ENCODE results near the gene KNTC1. TPM values are rescaled to one million over a fixed set of nuclear protein-coding genes. Genes with fewer than 3 reads are reported as not detected.
"Not testable (repeated sequence)": the region's sequence is repeated elsewhere in the genome, so short reads cannot be mapped to it uniquely, and the experiment has no call there.

Gene KNTC1
- total and polyA plus RNA-seq, 8 donors: 2.4 to 47.0 (median 14.1) TPM

DNA sequence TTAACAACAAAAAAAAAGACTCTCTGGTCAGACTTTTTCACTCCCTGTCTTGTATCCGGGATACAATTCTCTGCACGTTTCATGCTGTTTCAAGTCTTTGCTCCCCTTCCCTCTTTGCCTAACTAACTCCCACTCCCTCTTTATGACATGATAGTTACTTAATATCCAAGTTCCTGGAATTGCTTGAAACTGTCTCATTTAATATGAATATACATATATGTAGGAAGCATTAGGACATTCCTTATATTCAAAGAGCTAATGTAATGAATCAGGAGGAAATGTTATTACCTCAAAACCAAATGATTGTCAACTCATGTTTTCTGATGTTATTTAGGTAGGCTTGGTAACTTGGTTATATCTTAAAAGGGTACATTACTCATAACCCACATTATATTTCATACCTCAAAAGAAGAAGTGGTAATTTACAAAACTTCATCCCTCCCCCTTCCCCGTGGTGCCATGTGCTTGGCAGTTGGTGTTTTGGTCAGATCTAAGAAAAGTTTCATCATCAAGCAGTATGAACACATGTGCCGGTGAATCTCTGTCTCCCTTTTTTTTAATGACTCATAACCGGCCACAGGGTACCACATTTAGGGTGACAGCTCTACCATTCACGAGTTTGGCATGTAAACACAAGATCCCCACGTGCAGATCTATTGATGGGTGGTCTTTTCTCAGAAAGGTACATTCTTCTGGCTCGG is 119.6 kb downstream of the KNTC1 start:
- Histone ChIP-seq H3K27ac (peak overlapping the region in 1 of 5 donors; percentile 7), H3K9me3 (no peaks in the 10 kb centered on the region), H3K4me3 (no peak overlapping the region), H3K4me1 (peaks cover 0 to 7% (median 0%) of the 10 kb centered on the region in 4 donors), H3K27me3 (no peaks in the 10 kb centered on the region), H3K36me3 (no peaks in the 10 kb centered on the region)
- intact Hi-C loops (cut with DNase I; ENCODE audit: low total_unique reads): loop anchor here (5.0 kb wide), 1 partner anchor 106 kb away; the partner anchor contains the start of gene DENR
- WGBS, 5 donors: 60 to 65% (median 63%) methylated on average over 8 of the region's 8 CpGs
- TF ChIP-seq POLR2AphosphoS5 (IDR thresholded peaks at IDR 0.05) (no peak), POLR2A (IDR thresholded peaks at IDR 0.05) (no peak), EP300 (IDR thresholded peaks at IDR 0.05) (no peak)
- TF ChIP-seq, protein P1, sequence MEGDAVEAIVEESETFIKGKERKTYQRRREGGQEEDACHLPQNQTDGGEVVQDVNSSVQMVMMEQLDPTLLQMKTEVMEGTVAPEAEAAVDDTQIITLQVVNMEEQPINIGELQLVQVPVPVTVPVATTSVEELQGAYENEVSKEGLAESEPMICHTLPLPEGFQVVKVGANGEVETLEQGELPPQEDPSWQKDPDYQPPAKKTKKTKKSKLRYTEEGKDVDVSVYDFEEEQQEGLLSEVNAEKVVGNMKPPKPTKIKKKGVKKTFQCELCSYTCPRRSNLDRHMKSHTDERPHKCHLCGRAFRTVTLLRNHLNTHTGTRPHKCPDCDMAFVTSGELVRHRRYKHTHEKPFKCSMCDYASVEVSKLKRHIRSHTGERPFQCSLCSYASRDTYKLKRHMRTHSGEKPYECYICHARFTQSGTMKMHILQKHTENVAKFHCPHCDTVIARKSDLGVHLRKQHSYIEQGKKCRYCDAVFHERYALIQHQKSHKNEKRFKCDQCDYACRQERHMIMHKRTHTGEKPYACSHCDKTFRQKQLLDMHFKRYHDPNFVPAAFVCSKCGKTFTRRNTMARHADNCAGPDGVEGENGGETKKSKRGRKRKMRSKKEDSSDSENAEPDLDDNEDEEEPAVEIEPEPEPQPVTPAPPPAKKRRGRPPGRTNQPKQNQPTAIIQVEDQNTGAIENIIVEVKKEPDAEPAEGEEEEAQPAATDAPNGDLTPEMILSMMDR (IDR thresholded peaks at IDR 0.05): no peak
- DNase-seq: peak in 1 of 2 donors; percentile 21

DNA sequence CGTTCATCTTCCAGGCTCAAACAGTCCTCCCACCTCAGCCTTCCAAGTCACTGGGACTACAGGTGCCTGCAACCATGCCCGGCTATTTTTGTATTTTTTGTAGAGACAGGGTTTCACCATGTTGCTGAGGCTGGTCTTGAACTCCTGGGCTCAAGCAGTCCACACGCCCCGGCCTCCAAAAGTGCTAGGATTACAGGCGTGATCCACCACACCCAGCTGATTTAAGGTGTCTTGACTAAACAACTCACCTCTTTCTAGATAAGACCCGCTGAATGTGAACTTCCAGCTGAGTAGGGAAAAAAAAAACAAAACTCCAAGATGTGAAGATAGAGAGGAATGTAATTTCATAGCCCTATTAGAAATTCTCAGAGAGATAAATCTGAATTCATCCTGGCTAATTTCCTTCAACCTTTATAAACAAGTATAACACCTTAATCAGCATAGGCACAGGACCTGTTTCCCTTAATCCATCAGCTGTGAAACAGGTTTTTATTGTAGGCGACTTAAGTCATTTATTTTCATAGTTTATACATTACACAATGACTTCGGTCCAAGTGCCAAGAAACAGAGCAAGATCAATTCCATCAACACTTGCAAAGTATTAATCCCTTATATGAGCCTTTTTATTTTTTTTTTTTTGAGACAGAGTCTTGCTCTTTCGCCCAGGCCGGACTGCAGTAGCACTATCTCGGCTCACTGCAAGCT is 124.6 kb downstream of the KNTC1 start:
- Histone ChIP-seq H3K9me3 (no peaks in the 10 kb centered on the region), H3K27me3 (no peaks in the 10 kb centered on the region), H3K36me3 (no peaks in the 10 kb centered on the region), H3K27ac (peak overlapping the region in 3 of 5 donors; percentile 48 to 64 (median 58)), H3K4me3 (no peak overlapping the region), H3K4me1 (peaks cover 0 to 7% (median 0%) of the 10 kb centered on the region in 4 donors)
- DNase-seq: peak in 1 of 2 donors; percentile 56
- intact Hi-C loops (cut with DNase I; ENCODE audit: low total_unique reads): no loop called here
- TF ChIP-seq EP300 (IDR thresholded peaks at IDR 0.05) (no peak), POLR2A (IDR thresholded peaks at IDR 0.05) (no peak), POLR2AphosphoS5 (IDR thresholded peaks at IDR 0.05) (no peak)
- TF ChIP-seq, protein P1 (IDR thresholded peaks at IDR 0.05): no peak
- WGBS, 5 donors: 37 to 58% (median 44%) methylated on average over 11 of the region's 11 CpGs

DNA sequence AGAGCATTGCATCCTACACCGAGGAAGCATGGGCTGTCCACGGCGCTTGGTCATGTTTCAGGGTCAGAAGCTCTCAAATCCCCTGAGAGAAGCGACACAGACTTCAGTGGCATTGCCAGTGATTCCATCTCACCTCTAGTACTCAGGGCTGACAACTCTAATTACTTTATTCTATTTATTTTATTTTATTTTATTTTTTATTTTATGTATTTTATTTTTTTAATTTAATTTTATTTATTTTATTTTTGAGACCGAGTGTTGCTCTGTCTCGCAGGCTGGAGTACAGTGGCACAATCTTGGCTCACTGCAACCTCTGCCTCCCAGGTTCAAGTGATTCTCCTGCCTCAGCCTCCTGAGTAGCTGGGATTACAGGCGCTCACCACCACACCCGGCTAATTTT is 126.2 kb downstream of the KNTC1 start:
- intact Hi-C loops (cut with DNase I; ENCODE audit: low total_unique reads); H3K4me3 ChIP-seq; H3K27me3 ChIP-seq; H3K36me3 ChIP-seq; H3K9me3 ChIP-seq; H3K27ac ChIP-seq; DNase-seq; H3K4me1 ChIP-seq: not testable (repeated sequence)
- 93 to 97% (median 94%) methylated on average over 8 of the region's 8 CpGs for WGBS, 5 donors

DNA sequence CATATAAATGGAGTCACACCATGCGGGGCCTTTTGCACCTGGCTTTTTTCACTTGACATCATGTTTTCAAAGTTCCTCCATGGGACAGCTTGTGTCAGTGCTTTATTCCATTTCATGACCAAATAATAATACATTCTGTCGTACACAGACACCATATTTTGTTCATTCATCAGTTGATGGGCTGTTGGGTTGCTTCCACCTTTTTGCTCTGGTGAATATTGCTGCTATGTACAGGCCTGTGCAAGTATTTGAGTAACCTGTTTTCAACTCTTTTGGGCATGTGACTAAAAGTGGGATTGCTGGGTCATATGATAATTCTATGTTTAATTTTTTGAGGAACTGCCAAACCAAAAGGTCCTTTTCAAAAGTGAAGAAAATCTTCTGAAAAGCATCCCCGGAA is 129.2 kb downstream of the KNTC1 start:
- Histone ChIP-seq H3K4me3 (no peak overlapping the region), H3K36me3 (no peaks in the 10 kb centered on the region), H3K27ac (no peak overlapping the region), H3K27me3 (no peaks in the 10 kb centered on the region), H3K9me3 (no peaks in the 10 kb centered on the region), H3K4me1 (peaks cover 0 to 5% (median 2%) of the 10 kb centered on the region in 4 donors)
- WGBS, 5 donors: 86 to 95% (median 90%) methylated on average over 3 of the region's 3 CpGs
- TF ChIP-seq EP300 (IDR thresholded peaks at IDR 0.05) (no peak), POLR2A (IDR thresholded peaks at IDR 0.05) (no peak), POLR2AphosphoS5 (IDR thresholded peaks at IDR 0.05) (no peak)
- TF ChIP-seq, protein P1 (IDR thresholded peaks at IDR 0.05): no peak
- no peak for DNase-seq
- intact Hi-C loops (cut with DNase I; ENCODE audit: low total_unique reads): no loop called here

All from stomach (tissue), 9 donors.